ENCODE data around the gene UVSSA. TPM values are rescaled to one million over a fixed set of nuclear protein-coding genes. Genes with fewer than 3 reads are reported as not detected.

The UVSSA gene
- total and polyA plus RNA-seq, 7 experiments from 2014 or later = 3.2 to 44.1 (median 39.3) TPM

- H3K27me3 Mint-ChIP-seq = no peaks in the 10 kb centered on the region
- ChIA-PET POLR2A (no interaction called here), CTCF (no interaction called here)
- Histone ChIP-seq H3K9me3 (ENCODE audit: control insufficient read depth in 2 of 3, low read length in 3 of 3) (no peaks in the 10 kb centered on the region), H3K27me3 (ENCODE audit: control insufficient read depth in 2 of 2, insufficient read depth in 2 of 2, low read length in 2 of 2) (no peaks in the 10 kb centered on the region), H3K36me3 (ENCODE audit: control insufficient read depth in 2 of 3, insufficient read depth in 3 of 3, low read length in 3 of 3) (peaks cover 0 to 41% (median 0%) of the 10 kb centered on the region in 3 experiments), H3K27ac (ENCODE audit: low read depth, low read length) (no peak overlapping the region), H3K4me3 (ENCODE audit: low read length) (no peak overlapping the region), H3K4me1 (ENCODE audit: control insufficient read depth in 2 of 2, insufficient read depth in 2 of 2, low read length in 2 of 2) (no peaks in the 10 kb centered on the region)
- H3K36me3 Mint-ChIP-seq = peaks cover 0 to 12% (median 0%) of the 10 kb centered on the region in 5 donors
- DNase-seq = no peak
- no peak overlapping the region for H3K4me3 Mint-ChIP-seq
- H3K9me3 Mint-ChIP-seq = no peaks in the 10 kb centered on the region
- no peak overlapping the region for H3K27ac Mint-ChIP-seq
- intact Hi-C loops (cut with micrococcal nuclease) = no loop called here
- ATAC-seq = no peak
- H3K4me1 Mint-ChIP-seq = peaks cover 0 to 2% (median 0%) of the 10 kb centered on the region in 7 donors
These were observed 33.6 kb downstream of the UVSSA start for GRCh38 chr4:1380368-1381151.

- no peaks in the 10 kb centered on the region for H3K9me3 Mint-ChIP-seq
- no peak overlapping the region for H3K27ac ChIP-seq (ENCODE audit: low read depth, low read length)
- no peaks in the 10 kb centered on the region for H3K27me3 Mint-ChIP-seq
- intact Hi-C loops (cut with micrococcal nuclease) = no loop called here
- DNase-seq = no peak
- no peaks in the 10 kb centered on the region for H3K4me1 ChIP-seq (ENCODE audit: control insufficient read depth in 2 of 2, insufficient read depth in 2 of 2, low read length in 2 of 2)
- ATAC-seq = no peak
- POLR2A ChIA-PET = no interaction called here
- no peak overlapping the region for H3K27ac Mint-ChIP-seq
- peaks cover 0 to 2% (median 0%) of the 10 kb centered on the region in 7 donors for H3K4me1 Mint-ChIP-seq
- H3K4me3 Mint-ChIP-seq = no peak overlapping the region
- CTCF ChIA-PET = no interaction called here
- peaks cover 0 to 41% (median 0%) of the 10 kb centered on the region in 3 experiments for H3K36me3 ChIP-seq (ENCODE audit: control insufficient read depth in 2 of 3, insufficient read depth in 3 of 3, low read length in 3 of 3)
- no peaks in the 10 kb centered on the region for H3K27me3 ChIP-seq (ENCODE audit: control insufficient read depth in 2 of 2, insufficient read depth in 2 of 2, low read length in 2 of 2)
- H3K9me3 ChIP-seq (ENCODE audit: control insufficient read depth in 2 of 3, low read length in 3 of 3) = no peaks in the 10 kb centered on the region
- peaks cover 0 to 19% (median 4%) of the 10 kb centered on the region in 5 donors for H3K36me3 Mint-ChIP-seq
- no peak overlapping the region for H3K4me3 ChIP-seq (ENCODE audit: low read length)
These were observed 34.2 kb downstream of the UVSSA start for GRCh38 chr4:1381181-1381621.

DNA sequence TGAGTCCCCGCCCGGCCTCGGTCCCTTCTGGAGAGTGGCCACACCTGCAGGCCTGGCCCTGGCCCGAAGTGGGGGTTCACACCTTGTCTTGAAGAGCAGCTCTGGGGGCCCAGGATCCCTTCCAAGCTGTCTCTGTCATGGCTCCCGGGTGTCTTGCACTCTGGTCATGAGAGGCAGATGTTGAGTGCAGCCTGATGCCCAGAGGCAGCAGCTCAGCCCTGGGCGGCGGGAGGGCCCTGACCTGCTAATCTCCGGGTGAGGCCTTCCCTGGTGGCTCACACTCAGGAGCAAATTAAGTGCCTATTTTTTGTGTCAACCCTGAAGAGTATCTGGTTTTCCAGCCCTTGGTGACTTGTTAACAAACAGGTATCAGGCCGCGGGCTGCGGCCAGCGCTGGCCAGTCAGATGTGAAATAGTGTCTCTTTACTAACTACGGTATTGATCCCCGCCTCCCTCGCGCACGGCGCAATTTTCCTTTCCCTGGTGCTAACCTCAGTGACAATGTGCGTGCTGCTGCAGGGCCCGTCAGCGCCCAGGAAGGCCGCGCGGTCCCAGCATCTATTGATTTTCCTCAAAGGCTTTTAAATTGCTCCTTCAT lies 35.0 kb downstream of the UVSSA start:
- no peaks in the 10 kb centered on the region for H3K4me1 ChIP-seq (ENCODE audit: control insufficient read depth in 2 of 2, insufficient read depth in 2 of 2, low read length in 2 of 2)
- Mint-ChIP-seq H3K4me1 (peaks cover 0 to 2% (median 0%) of the 10 kb centered on the region in 7 donors), H3K27me3 (no peaks in the 10 kb centered on the region), H3K27ac (no peak overlapping the region), H3K36me3 (peaks cover 5 to 25% (median 9%) of the 10 kb centered on the region in 5 donors), H3K4me3 (no peak overlapping the region), H3K9me3 (no peaks in the 10 kb centered on the region)
- H3K36me3 ChIP-seq (ENCODE audit: control insufficient read depth in 2 of 3, insufficient read depth in 3 of 3, low read length in 3 of 3) = peaks cover 0 to 39% (median 0%) of the 10 kb centered on the region in 3 experiments
- H3K27me3 ChIP-seq (ENCODE audit: control insufficient read depth in 2 of 2, insufficient read depth in 2 of 2, low read length in 2 of 2) = no peaks in the 10 kb centered on the region
- ChIA-PET CTCF (no interaction called here), POLR2A (no interaction called here)
- no peak overlapping the region for H3K27ac ChIP-seq (ENCODE audit: low read depth, low read length)
- intact Hi-C loops (cut with micrococcal nuclease) = no loop called here
- DNase-seq = no peak
- no peaks in the 10 kb centered on the region for H3K9me3 ChIP-seq (ENCODE audit: control insufficient read depth in 2 of 3, low read length in 3 of 3)
- no peak for ATAC-seq
- no peak overlapping the region for H3K4me3 ChIP-seq (ENCODE audit: low read length)

- Histone ChIP-seq H3K27ac (ENCODE audit: low read depth, low read length) (no peak overlapping the region), H3K27me3 (ENCODE audit: control insufficient read depth in 2 of 2, insufficient read depth in 2 of 2, low read length in 2 of 2) (no peaks in the 10 kb centered on the region), H3K4me1 (ENCODE audit: control insufficient read depth in 2 of 2, insufficient read depth in 2 of 2, low read length in 2 of 2) (no peaks in the 10 kb centered on the region), H3K4me3 (ENCODE audit: low read length) (no peak overlapping the region), H3K36me3 (ENCODE audit: control insufficient read depth in 2 of 3, insufficient read depth in 3 of 3, low read length in 3 of 3) (peaks cover 0 to 39% (median 0%) of the 10 kb centered on the region in 3 experiments), H3K9me3 (ENCODE audit: control insufficient read depth in 2 of 3, low read length in 3 of 3) (no peaks in the 10 kb centered on the region)
- DNase-seq = no peak
- Mint-ChIP-seq H3K27ac (no peak overlapping the region), H3K27me3 (no peaks in the 10 kb centered on the region), H3K9me3 (peaks cover 0 to 8% (median 0%) of the 10 kb centered on the region in 11 donors), H3K4me1 (peaks cover 0 to 2% (median 0%) of the 10 kb centered on the region in 7 donors), H3K4me3 (no peak overlapping the region), H3K36me3 (peaks cover 8 to 33% (median 18%) of the 10 kb centered on the region in 5 donors)
- CTCF ChIA-PET = no interaction called here
- no peak for ATAC-seq
- intact Hi-C loops (cut with micrococcal nuclease) = no loop called here
- POLR2A ChIA-PET = no interaction called here
These were observed 36.0 kb downstream of the UVSSA start for GRCh38 chr4:1382776-1383727.

GRCh38 chr4:1383728-1384591 lies 37.0 kb downstream of the UVSSA start:
- ChIA-PET CTCF (no interaction called here), POLR2A (interaction anchor here (0.6 kb wide), 1 partner anchor 10 kb away, joined by 3 read pairs; no protein-coding TSS in a partner anchor)
- peaks cover 4 to 18% (median 8%) of the 10 kb centered on the region in 11 donors for H3K9me3 Mint-ChIP-seq
- ATAC-seq (no peak), DNase-seq (no peak)
- H3K4me3 Mint-ChIP-seq = no peak overlapping the region
- peaks cover 0 to 8% (median 0%) of the 10 kb centered on the region in 3 experiments for H3K9me3 ChIP-seq (ENCODE audit: control insufficient read depth in 2 of 3, low read length in 3 of 3)
- no peak overlapping the region for H3K4me3 ChIP-seq (ENCODE audit: low read length)
- H3K27ac ChIP-seq (ENCODE audit: low read depth, low read length) = no peak overlapping the region
- H3K27me3 Mint-ChIP-seq = no peaks in the 10 kb centered on the region
- peaks cover 0 to 2% (median 0%) of the 10 kb centered on the region in 7 donors for H3K4me1 Mint-ChIP-seq
- no peaks in the 10 kb centered on the region for H3K27me3 ChIP-seq (ENCODE audit: control insufficient read depth in 2 of 2, insufficient read depth in 2 of 2, low read length in 2 of 2)
- H3K4me1 ChIP-seq (ENCODE audit: control insufficient read depth in 2 of 2, insufficient read depth in 2 of 2, low read length in 2 of 2) = no peaks in the 10 kb centered on the region
- H3K27ac Mint-ChIP-seq = no peak overlapping the region
- H3K36me3 ChIP-seq (ENCODE audit: control insufficient read depth in 2 of 3, insufficient read depth in 3 of 3, low read length in 3 of 3) = peaks cover 0 to 39% (median 0%) of the 10 kb centered on the region in 3 experiments
- intact Hi-C loops (cut with micrococcal nuclease) = no loop called here
- peaks cover 14 to 42% (median 27%) of the 10 kb centered on the region in 5 donors for H3K36me3 Mint-ChIP-seq
